G401.6 (cell line): Measurements from ENCODE around the gene PUSL1.
"Not testable (repeated sequence)": the region's sequence is repeated elsewhere in the genome, so short reads cannot be mapped to it uniquely, and the experiment has no call there.

Experiments
- FAIRE-seq: peaks from 2 replicates; lab custom pipeline; 2012; peaks lifted over from hg19 to GRCh38; lab: Jason Lieb, UNC

The PUSL1 gene

GRCh38 chr1:1310476-1311053 lies 2.2 kb downstream of the PUSL1 start:
- no peak for FAIRE-seq

GRCh38 chr1:1311107-1312104 lies 3.0 kb downstream of the PUSL1 start:
- no peak for FAIRE-seq

GRCh38 chr1:1312450-1313314 lies 4.3 kb downstream of the PUSL1 start:
- no peak for FAIRE-seq

GRCh38 chr1:1313500-1314236 lies 5.3 kb downstream of the PUSL1 start:
- FAIRE-seq = no peak

GRCh38 chr1:1314237-1314586 lies 5.8 kb downstream of the PUSL1 start:
- no peak for FAIRE-seq

- FAIRE-seq = no peak
These were observed 6.4 kb downstream of the PUSL1 start for GRCh38 chr1:1314678-1315335.

- no peak for FAIRE-seq
These were observed 7.1 kb downstream of the PUSL1 start for GRCh38 chr1:1315435-1315954.

GRCh38 chr1:1316199-1316598 lies 7.8 kb downstream of the PUSL1 start:
- FAIRE-seq = not testable (repeated sequence)

- no peak for FAIRE-seq
These were observed 9.0 kb downstream of the PUSL1 start for GRCh38 chr1:1317420-1317819.

- peak; percentile 79 for FAIRE-seq
These were observed 9.8 kb downstream of the PUSL1 start for GRCh38 chr1:1318131-1318652.

- FAIRE-seq = no peak
These were observed 10.6 kb downstream of the PUSL1 start for GRCh38 chr1:1318777-1319645.

GRCh38 chr1:1319646-1319941 lies 11.2 kb downstream of the PUSL1 start:
- no peak for FAIRE-seq

GRCh38 chr1:1320666-1321448 lies 12.5 kb downstream of the PUSL1 start:
- FAIRE-seq = no peak

GRCh38 chr1:1321477-1321876 lies 13.1 kb downstream of the PUSL1 start:
- FAIRE-seq = no peak

- FAIRE-seq = no peak
These were observed 14.0 kb downstream of the PUSL1 start for GRCh38 chr1:1322418-1322817.

GRCh38 chr1:1322952-1323351 lies 14.6 kb downstream of the PUSL1 start:
- no peak for FAIRE-seq

- FAIRE-seq = no peak
These were observed 15.7 kb downstream of the PUSL1 start for GRCh38 chr1:1324084-1324523.

- FAIRE-seq = no peak
These were observed 16.3 kb downstream of the PUSL1 start, which contains the start of the genes CPTP and INTS11 for GRCh38 chr1:1324524-1325287. Gene CPTP (plus strand): TSS chr1:1324802. CDS start chr1:1326911, 2,109 bp downstream. Gene INTS11 (minus strand): TSS chr1:1324660. CDS start chr1:1324608, 52 bp downstream.
